Measurements from ENCODE around the gene CHRNA7. TPM values are rescaled to one million over a fixed set of nuclear protein-coding genes. Genes with fewer than 3 reads are reported as not detected.

CHRNA7 gene
- total and polyA plus RNA-seq, 9 of the 15 experiments (the other 6 are each of a cell fraction or from before 2014, with no cell fraction given), result 0.04 TPM; not detected in 8

- H3K27ac ChIP-seq (ENCODE audit: extremely low read depth, low read depth, low read length), result no peak overlapping the region
- no peak overlapping the region for H2AFZ ChIP-seq (ENCODE audit: low read depth, low read length)
- H3K9me3 ChIP-seq (replicated peaks; ENCODE audit: control insufficient read depth, insufficient read depth, low read depth, low read length), result no peaks in the 10 kb centered on the region
- no peaks in the 10 kb centered on the region for H3K36me3 ChIP-seq (ENCODE audit: control insufficient read depth, insufficient read depth, low read length)
- no peaks in the 10 kb centered on the region for H3K9me1 ChIP-seq (ENCODE audit: control insufficient read depth, insufficient read depth, low read length)
- H3K4me2 ChIP-seq (ENCODE audit: insufficient read depth, low read length), result no peak overlapping the region
- DNase-seq (ENCODE audit: extremely low read depth in 1 of 4, low spot score in 3 of 4), result no peak
- no peaks in the 10 kb centered on the region for H4K20me1 ChIP-seq (replicated peaks; ENCODE audit: control insufficient read depth, insufficient read depth, low read length)
- no peaks in the 10 kb centered on the region for H3K4me1 ChIP-seq (replicated peaks in 1 of 2; ENCODE audit: control insufficient read depth in 2 of 2, insufficient read depth in 2 of 2, low read length in 2 of 2)
- 0% methylated on average over 3 of the region's 3 CpGs for WGBS (ENCODE audit: insufficient coverage, low coverage, missing lambda C conversion rate)
- no peak for FAIRE-seq
- TF ChIP-seq DDX20 (tag; IDR thresholded peaks at IDR 0.05; ENCODE audit: low read depth), result no peak
- TF ChIP-seq ZNF398 (CRISPR knock-in tag; IDR thresholded peaks at IDR 0.05), result no peak
- no peak for TF ChIP-seq RUNX1 (IDR thresholded peaks at IDR 0.05; ENCODE audit: low read depth)
- no peak for TF ChIP-seq SFPQ (IDR thresholded peaks at IDR 0.05; ENCODE audit: low read depth, low read length)
- no peak for TF ChIP-seq SRF (CRISPR knock-in tag; IDR thresholded peaks at IDR 0.05)
- TF ChIP-seq NRF1 (conservative IDR thresholded peaks at IDR 0.05 in 1 of 2, IDR thresholded peaks at IDR 0.05 in 1 of 2), result no peak
- TF ChIP-seq ZNF778 (CRISPR knock-in tag; IDR thresholded peaks at IDR 0.05), result no peak
- no peak for TF ChIP-seq ZNF239 (CRISPR knock-in tag; IDR thresholded peaks at IDR 0.05)
- TF ChIP-seq E2F5 (CRISPR knock-in tag; IDR thresholded peaks at IDR 0.05), result no peak
- TF ChIP-seq, protein P1, sequence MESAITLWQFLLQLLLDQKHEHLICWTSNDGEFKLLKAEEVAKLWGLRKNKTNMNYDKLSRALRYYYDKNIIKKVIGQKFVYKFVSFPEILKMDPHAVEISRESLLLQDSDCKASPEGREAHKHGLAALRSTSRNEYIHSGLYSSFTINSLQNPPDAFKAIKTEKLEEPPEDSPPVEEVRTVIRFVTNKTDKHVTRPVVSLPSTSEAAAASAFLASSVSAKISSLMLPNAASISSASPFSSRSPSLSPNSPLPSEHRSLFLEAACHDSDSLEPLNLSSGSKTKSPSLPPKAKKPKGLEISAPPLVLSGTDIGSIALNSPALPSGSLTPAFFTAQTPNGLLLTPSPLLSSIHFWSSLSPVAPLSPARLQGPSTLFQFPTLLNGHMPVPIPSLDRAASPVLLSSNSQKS (CRISPR knock-in tag; IDR thresholded peaks at IDR 0.05), result no peak
- TF ChIP-seq NR2C1 (IDR thresholded peaks at IDR 0.05), result no peak
- TF ChIP-seq NR2C1 (tag; IDR thresholded peaks at IDR 0.05), result no peak
- intact Hi-C loops (cut with micrococcal nuclease) (no loop called here), in situ Hi-C loops (cut with MboI) (no loop called here)
- ChIA-PET POLR2A (no interaction called here), CTCF (ENCODE audit: low intra/inter-chr PET ratio) (no interaction called here)
- H3K27me3 ChIP-seq (ENCODE audit: control insufficient read depth in 2 of 2, insufficient read depth in 2 of 2, low read length in 2 of 2), result peaks cover 0 to 22% of the 10 kb centered on the region in 2 experiments; a peak in 1 of 5 replicates
- no peaks in the 10 kb centered on the region for H3K79me2 ChIP-seq (ENCODE audit: control insufficient read depth, insufficient read depth, low read length)
- H3K4me3 ChIP-seq, result no peak overlapping the region
- H3K9ac ChIP-seq (ENCODE audit: insufficient read depth in 1 of 2, low read depth in 2 of 2, low read length in 2 of 2), result no peak overlapping the region
- ATAC-seq, result no peak
- BruUV-seq (replicated peaks), result no TSS peak
Measured at GRCh38 chr15:32119286-32119685, 89.0 kb downstream of the CHRNA7 start.

Measured in K562 (cell line).